ENCODE data around the gene ZNF888.

Gene ZNF888

DNA sequence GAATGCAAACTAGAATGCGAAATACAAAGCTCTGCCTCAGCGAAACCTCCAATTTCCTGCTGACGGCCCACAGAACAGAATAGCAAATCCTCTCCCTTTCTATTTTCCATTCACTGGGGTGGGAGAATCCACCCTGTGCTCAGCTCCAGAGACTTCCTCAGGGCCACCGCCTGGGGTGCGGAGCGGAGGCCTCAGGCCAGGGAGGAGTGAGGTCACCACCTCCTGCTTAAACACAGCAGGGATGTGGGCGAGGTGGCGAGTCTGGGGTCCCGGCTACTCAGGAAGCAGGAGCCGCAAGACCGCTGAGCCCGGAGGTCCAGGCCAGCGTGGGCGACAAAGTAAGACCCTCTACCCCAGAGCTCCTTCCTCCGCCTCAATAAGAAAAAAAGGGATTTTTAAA lies 25.1 kb downstream of the ZNF888 start:
- no peaks in the 10 kb centered on the region for H3K9me3 ChIP-seq (ENCODE audit: control insufficient read depth, low read length)
- no peaks in the 10 kb centered on the region for H3K27me3 ChIP-seq (ENCODE audit: control insufficient read depth, insufficient read depth, low read length)
- H3K4me1 ChIP-seq = no peaks in the 10 kb centered on the region
- no peak overlapping the region for H3K27ac ChIP-seq
- peak overlapping the region; percentile 68 for H2AFZ ChIP-seq
- H3K4me3 ChIP-seq (ENCODE audit: low read depth, low read length) = peak overlapping the region; percentile 91
- no peak overlapping the region for H3K9ac ChIP-seq
- H3K79me2 ChIP-seq = no peaks in the 10 kb centered on the region
- H3K4me2 ChIP-seq (ENCODE audit: low read length) = peak overlapping the region; percentile 88
- no peak for TF ChIP-seq CTCF (IDR thresholded peaks at IDR 0.05)
- no peaks in the 10 kb centered on the region for H3K36me3 ChIP-seq (ENCODE audit: control insufficient read depth, insufficient read depth, low read length)

DNA sequence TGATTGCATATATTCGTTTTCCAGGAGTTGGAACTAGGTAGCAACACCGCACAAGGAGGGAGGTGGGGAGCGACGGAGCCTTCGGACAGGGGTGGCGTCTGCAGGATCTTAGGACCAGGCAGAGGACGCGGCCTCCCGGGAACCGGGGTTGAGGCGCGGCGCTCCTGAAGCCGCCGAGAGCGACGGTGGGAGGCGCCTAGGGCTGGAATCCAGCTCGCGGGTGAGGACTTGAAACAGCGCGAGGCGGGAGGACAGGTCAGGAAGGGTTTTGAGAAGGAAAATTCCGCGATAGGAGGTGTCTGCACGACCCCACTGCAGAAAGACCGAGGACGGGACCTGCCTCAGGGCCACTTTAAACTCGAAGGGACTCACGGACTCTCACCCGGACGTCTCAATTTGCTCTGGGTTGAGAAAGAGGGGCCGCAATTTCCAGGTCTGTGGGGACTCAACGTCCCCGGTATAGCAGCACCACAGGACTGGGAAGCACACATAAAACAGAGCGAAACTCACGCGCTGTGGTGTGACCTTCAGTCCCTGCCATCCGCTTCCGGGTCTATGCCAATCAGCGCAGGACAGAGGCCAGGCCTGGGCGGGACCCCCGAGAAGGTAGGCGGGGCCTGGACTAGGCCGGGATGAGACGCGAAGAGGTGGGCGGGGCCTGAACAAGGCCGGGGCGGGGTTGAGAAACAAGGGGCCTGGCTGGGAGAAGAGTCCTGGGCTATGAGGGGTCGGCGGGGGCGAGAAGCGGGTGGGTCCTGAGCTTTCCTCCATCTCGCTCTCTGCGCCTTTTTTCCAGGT lies 25.9 kb downstream of the ZNF888 start, which contains the start of gene ZNF320:
Gene ZNF320, minus strand, starts transcription at position 498 of the 798 bp plus-strand sequence. CDS start 7,380 bp downstream, outside the sequence.
- H3K4me2 ChIP-seq (ENCODE audit: low read length) = peak within 1 kb of the TSS; percentile 88
- no peak for TF ChIP-seq CTCF (IDR thresholded peaks at IDR 0.05)
- H3K27me3 ChIP-seq (ENCODE audit: control insufficient read depth, insufficient read depth, low read length) = no peaks in the 10 kb centered on the region
- peak within 1 kb of the TSS; percentile 68 for H2AFZ ChIP-seq
- peak within 1 kb of the TSS; percentile 59 for H3K27ac ChIP-seq
- peak within 1 kb of the TSS; percentile 91 for H3K4me3 ChIP-seq (ENCODE audit: low read depth, low read length)
- no peaks in the 10 kb centered on the region for H3K36me3 ChIP-seq (ENCODE audit: control insufficient read depth, insufficient read depth, low read length)
- no peaks in the 10 kb centered on the region for H3K79me2 ChIP-seq
- no peaks in the 10 kb centered on the region for H3K9me3 ChIP-seq (ENCODE audit: control insufficient read depth, low read length)
- H3K9ac ChIP-seq = no peak within 1 kb of the TSS
- no peaks in the 10 kb centered on the region for H3K4me1 ChIP-seq

GRCh38 chr19:52896431-52897137 lies 26.6 kb downstream of the ZNF888 start:
- Histone ChIP-seq H3K36me3 (ENCODE audit: control insufficient read depth, insufficient read depth, low read length) (no peaks in the 10 kb centered on the region), H3K27ac (peak overlapping the region; percentile 59), H3K4me1 (no peaks in the 10 kb centered on the region), H2AFZ (peak overlapping the region; percentile 68), H3K27me3 (ENCODE audit: control insufficient read depth, insufficient read depth, low read length) (no peaks in the 10 kb centered on the region), H3K4me3 (ENCODE audit: low read depth, low read length) (peak overlapping the region; percentile 91), H3K4me2 (ENCODE audit: low read length) (peak overlapping the region; percentile 88), H3K9me3 (ENCODE audit: control insufficient read depth, low read length) (no peaks in the 10 kb centered on the region), H3K9ac (no peak overlapping the region), H3K79me2 (no peaks in the 10 kb centered on the region)
- no peak for TF ChIP-seq CTCF (IDR thresholded peaks at IDR 0.05)

- Histone ChIP-seq H3K27me3 (ENCODE audit: control insufficient read depth, insufficient read depth, low read length) (no peaks in the 10 kb centered on the region), H3K27ac (no peak overlapping the region), H3K9ac (no peak overlapping the region), H2AFZ (no peak overlapping the region), H3K4me3 (ENCODE audit: low read depth, low read length) (no peak overlapping the region), H3K4me1 (no peaks in the 10 kb centered on the region), H3K79me2 (no peaks in the 10 kb centered on the region), H3K9me3 (ENCODE audit: control insufficient read depth, low read length) (no peaks in the 10 kb centered on the region), H3K4me2 (ENCODE audit: low read length) (no peak overlapping the region), H3K36me3 (ENCODE audit: control insufficient read depth, insufficient read depth, low read length) (no peaks in the 10 kb centered on the region)
- no peak for TF ChIP-seq CTCF (IDR thresholded peaks at IDR 0.05)
Observed at GRCh38 chr19:52891336-52891735, 31.9 kb downstream of the ZNF888 start.

Measured in parathyroid adenoma (tissue), 2 donors.